Endothelial cell of umbilical vein (primary cell): ENCODE results near the gene TFG. TPM values are rescaled to one million over a fixed set of nuclear protein-coding genes. Genes with fewer than 3 reads are reported as not detected.

ENCODE experiments used
- BruUV-seq: library from RNA; stranded (reverse); fragments of 400-500 nt; replicated peaks from 2 replicates; lab custom pipeline; 2021; lab: Mats Ljungman, UMichigan
- CTCF ChIA-PET: fragments of 300-600, 350-600 bp; sonication (Branson Sonifier 250); formaldehyde crosslinking; loops from one replicate; lab custom pipeline; 2021; ENCODE audit warnings: antibody characterized with exemption, inconsistent platforms; lab: Charles Lee
- POLR2A ChIA-PET: fragments of 300-600, 350-600 bp; sonication (Branson Sonifier 250); formaldehyde crosslinking; loops from one replicate; lab custom pipeline; 2021; ENCODE audit warnings: antibody characterized with exemption, inconsistent platforms; lab: Charles Lee
- DNase-seq: peaks from one replicate; pipeline ENCODE4 v3.0.0-alpha.2; 2011; ENCODE audit warnings: low read depth, low spot score
- FAIRE-seq: peaks from 2 replicates; lab custom pipeline; 2011; peaks lifted over from hg19 to GRCh38; lab: Jason Lieb, UNC
- H2AFZ ChIP-seq: 2 replicates; pipeline ENCODE4 v1.6.0; 2012; ENCODE audit warnings: low read depth, low read length, control low read depth, inconsistent platforms
- H3K27ac ChIP-seq: 2 replicates; pipeline ENCODE4 v1.5.1; 2011; ENCODE audit warnings: low read depth, mild to moderate bottlenecking, control low read depth, low read length, moderate library complexity; ENCODE audit not compliant: insufficient read depth
- H3K27me3 ChIP-seq, 2 experiments: 2 replicates each; pipeline versions ENCODE4 v1.6.0 to v1.6.1; 2011; ENCODE audit warnings: low read length in 2 of 2, mixed read lengths in 1 of 2; ENCODE audit not compliant: control insufficient read depth in 2 of 2, insufficient read depth in 2 of 2
- H3K36me3 ChIP-seq, 2 experiments: 2 replicates in 1 of 2; 3 replicates in 1 of 2; pipeline ENCODE4 v1.5.1; 2011; ENCODE audit warnings: low read length in 2 of 2, mild to moderate bottlenecking in 1 of 2, moderate library complexity in 1 of 2; ENCODE audit not compliant: control insufficient read depth in 2 of 2, insufficient read depth in 2 of 2; ENCODE audit errors: extremely low read depth in 1 of 2
- H3K4me1 ChIP-seq: 3 replicates; pipeline ENCODE4 v1.5.1; 2011; ENCODE audit warnings: mild to moderate bottlenecking, low read length; ENCODE audit not compliant: control insufficient read depth, insufficient read depth; ENCODE audit errors: extremely low read depth
- H3K4me2 ChIP-seq: 2 replicates; pipeline ENCODE4 v1.6.1; 2011; ENCODE audit warnings: low read length, control low read depth, mixed read lengths; ENCODE audit not compliant: insufficient read depth
- H3K4me3 ChIP-seq, 3 experiments: fragments of 200-600 bp in 1 of 3; sonication (generic), shearing (Covaris generic) in 1 of 3; replicated peaks in 1 of 3; 2 replicates each; pipeline ENCODE4 v1.5.1; 2011 to 2016; ENCODE audit warnings: control low read depth in 3 of 3, low read length in 3 of 3, mild to moderate bottlenecking in 2 of 3, inconsistent platforms in 1 of 3, low read depth in 1 of 3, moderate library complexity in 1 of 3; ENCODE audit not compliant: insufficient read depth in 1 of 3
- H3K79me2 ChIP-seq: 2 replicates; pipeline ENCODE4 v1.6.0; 2012; ENCODE audit warnings: low read length, inconsistent platforms; ENCODE audit not compliant: control insufficient read depth, insufficient read depth
- H3K9ac ChIP-seq: replicated peaks from 2 replicates; pipeline ENCODE3; 2011; ENCODE audit warnings: low read length, control low read depth; ENCODE audit not compliant: insufficient read depth; ENCODE audit errors: extremely low read depth
- H3K9me1 ChIP-seq: replicated peaks from 3 replicates; pipeline ENCODE4 v1.6.0; 2011; ENCODE audit warnings: mild to moderate bottlenecking, low read length; ENCODE audit not compliant: control insufficient read depth, insufficient read depth; ENCODE audit errors: extremely low read depth
- H3K9me3 ChIP-seq: replicated peaks from 2 replicates; pipeline ENCODE4 v1.5.1; 2012; ENCODE audit warnings: low read length, inconsistent platforms; ENCODE audit not compliant: control insufficient read depth, insufficient read depth
- H4K20me1 ChIP-seq: replicated peaks from 2 replicates; pipeline ENCODE3; 2011; ENCODE audit warnings: mild to moderate bottlenecking, low read length; ENCODE audit not compliant: control insufficient read depth, insufficient read depth; ENCODE audit errors: extremely low read depth
- FOS ChIP-seq: IDR thresholded peaks from 2 replicates; pipeline ENCODE4 v1.6.1; 2011; ENCODE audit warnings: mild to moderate bottlenecking, low read length, moderate library complexity, borderline replicate concordance; ENCODE audit not compliant: insufficient read depth
- GATA2 ChIP-seq: IDR thresholded peaks from 2 replicates; pipeline ENCODE4 v1.7.0; 2011; ENCODE audit warnings: low read depth, mild to moderate bottlenecking, moderate library complexity, mixed read lengths, low read length; ENCODE audit not compliant: insufficient read length, insufficient read depth
- JUN ChIP-seq: IDR thresholded peaks from 2 replicates; pipeline ENCODE4 v1.6.1; 2011; ENCODE audit warnings: borderline replicate concordance, low read depth; ENCODE audit not compliant: insufficient read length, insufficient read depth
- MAX ChIP-seq: IDR thresholded peaks from 2 replicates; pipeline ENCODE4 v1.6.1; 2011; ENCODE audit not compliant: insufficient read depth, insufficient read length
- MYC ChIP-seq: IDR thresholded peaks from one replicate; pipeline ENCODE4 v1.6.1; 2011; ENCODE audit warnings: mild to moderate bottlenecking, low read depth, low read length
- POLR2AphosphoS5 ChIP-seq: IDR thresholded peaks from 2 replicates; pipeline ENCODE4 v1.6.1; 2012; ENCODE audit warnings: low read depth, mild to moderate bottlenecking, control low read depth, low read length, moderate library complexity; ENCODE audit not compliant: insufficient read depth
- dilution Hi-C: fragments of 300-500 bp; cut with MboI; formaldehyde crosslinking; loops from one replicate; pipeline ENCODE4 v1.15.0; 2019; ENCODE audit warnings: low sequenced_read_pairs; ENCODE audit not compliant: extremely low pct_ligation_motif_present
- intact Hi-C: fragments of 100-400 bp; cut with micrococcal nuclease; formaldehyde crosslinking; loops from one replicate; pipeline ENCODE4 v1.10.0; 2022
- polyA plus RNA-seq, 4 experiments: library from polyadenylated mRNA; depleted of rRNA in 3 of 4; stranded (reverse) in 3 of 4; unstranded in 1 of 4; fragments of >200 nt; gene quantifications; 2 replicates each; pipeline versions ENCODE4 v1.2.1 to v1.2.3, GENCODE V29; 2011 to 2012; ENCODE audit warnings: missing spikeins in 1 of 4
- total RNA-seq: library from RNA; stranded (reverse); gene quantifications from 2 replicates; pipeline ENCODE4 v1.2.3, GENCODE V29; 2021
- TF ChIP-seq, protein P1 (sequence below), 2 donors: IDR thresholded peaks; 1 replicate in 1 of 2; 2 replicates in 1 of 2; pipeline ENCODE4 v1.5.1; 2011; ENCODE audit warnings: low read length in 2 of 2, mild to moderate bottlenecking in 2 of 2, moderate library complexity in 2 of 2, control low read depth in 1 of 2, inconsistent platforms in 1 of 2, low read depth in 1 of 2; ENCODE audit not compliant: insufficient read depth in 1 of 2; ENCODE audit errors: extremely low read depth in 1 of 2

Gene TFG
- total and polyA plus RNA-seq, 2 donors (not counting 3 experiments of a cell fraction or from before 2014, with no cell fraction given), result 106 to 154 TPM

DNA sequence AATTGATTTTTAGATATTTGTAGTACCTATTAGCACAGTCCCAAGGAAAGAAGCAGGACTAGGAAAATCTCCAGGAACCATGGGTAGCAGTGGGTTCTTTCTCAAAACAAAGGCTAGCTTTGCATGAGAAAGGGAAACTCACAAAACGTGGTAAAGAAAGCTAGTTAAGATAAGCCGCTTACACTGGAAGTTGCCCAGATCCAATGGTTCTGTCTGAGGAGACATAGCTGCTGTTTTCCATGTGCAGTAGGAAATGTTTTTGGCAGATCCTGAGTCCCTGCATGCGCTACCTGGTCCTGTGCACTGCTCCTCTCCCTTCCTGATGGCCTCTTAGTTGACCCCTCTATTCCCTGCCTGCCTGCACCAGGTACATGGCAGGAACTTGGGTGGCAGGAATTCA lies 60.4 kb downstream of the TFG start:
- Histone ChIP-seq H3K9me1 (no peaks in the 10 kb centered on the region), H3K9ac (no peak overlapping the region), H3K79me2 (no peaks in the 10 kb centered on the region), H3K36me3 (no peaks in the 10 kb centered on the region), H3K9me3 (no peaks in the 10 kb centered on the region), H3K27me3 (no peaks in the 10 kb centered on the region), H2AFZ (no peak overlapping the region), H3K27ac (no peak overlapping the region), H3K4me3 (no peak overlapping the region), H3K4me2 (no peak overlapping the region), H4K20me1 (no peaks in the 10 kb centered on the region), H3K4me1 (no peaks in the 10 kb centered on the region)
- no TSS peak for BruUV-seq
- DNase-seq (no peak), FAIRE-seq (no peak)
- dilution Hi-C loops, result no loop called here
- POLR2A ChIA-PET, result no interaction called here
- intact Hi-C loops, result no loop called here
- TF ChIP-seq JUN, result no peak
- TF ChIP-seq POLR2AphosphoS5, result no peak
- TF ChIP-seq, protein P1, sequence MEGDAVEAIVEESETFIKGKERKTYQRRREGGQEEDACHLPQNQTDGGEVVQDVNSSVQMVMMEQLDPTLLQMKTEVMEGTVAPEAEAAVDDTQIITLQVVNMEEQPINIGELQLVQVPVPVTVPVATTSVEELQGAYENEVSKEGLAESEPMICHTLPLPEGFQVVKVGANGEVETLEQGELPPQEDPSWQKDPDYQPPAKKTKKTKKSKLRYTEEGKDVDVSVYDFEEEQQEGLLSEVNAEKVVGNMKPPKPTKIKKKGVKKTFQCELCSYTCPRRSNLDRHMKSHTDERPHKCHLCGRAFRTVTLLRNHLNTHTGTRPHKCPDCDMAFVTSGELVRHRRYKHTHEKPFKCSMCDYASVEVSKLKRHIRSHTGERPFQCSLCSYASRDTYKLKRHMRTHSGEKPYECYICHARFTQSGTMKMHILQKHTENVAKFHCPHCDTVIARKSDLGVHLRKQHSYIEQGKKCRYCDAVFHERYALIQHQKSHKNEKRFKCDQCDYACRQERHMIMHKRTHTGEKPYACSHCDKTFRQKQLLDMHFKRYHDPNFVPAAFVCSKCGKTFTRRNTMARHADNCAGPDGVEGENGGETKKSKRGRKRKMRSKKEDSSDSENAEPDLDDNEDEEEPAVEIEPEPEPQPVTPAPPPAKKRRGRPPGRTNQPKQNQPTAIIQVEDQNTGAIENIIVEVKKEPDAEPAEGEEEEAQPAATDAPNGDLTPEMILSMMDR (IDR thresholded peaks at IDR 0.05; ENCODE audit: extremely low read depth in 1 of 2, insufficient read depth in 1 of 2, low read depth in 1 of 2, low read length in 2 of 2), result no peak
- no peak for TF ChIP-seq GATA2
- no peak for TF ChIP-seq FOS
- TF ChIP-seq MAX, result no peak
- no peak for TF ChIP-seq MYC
- CTCF ChIA-PET, result interaction anchor here (0.8 kb wide), 1 partner anchor 9 kb away, joined by 3 read pairs; no protein-coding TSS in a partner anchor
